HCT116 (cell line): ENCODE data around the gene EEF2.

ENCODE experiments used
- CTCF ChIP-seq, 3 experiments: fragments of 200-600 bp in 1 of 3; sonication (generic) in 1 of 3; IDR thresholded peaks in 2 of 3; conservative IDR thresholded peaks in 1 of 3; 2 replicates each; pipeline ENCODE4 v1.5.1; 2012 to 2017; ENCODE audit warnings: low read depth in 2 of 3, low read length in 2 of 3, antibody characterized with exemption in 1 of 3, borderline replicate concordance in 1 of 3, control low read depth in 1 of 3, mild to moderate bottlenecking in 1 of 3, mixed read lengths in 1 of 3, mixed run types in 1 of 3, moderate library complexity in 1 of 3; ENCODE audit not compliant: insufficient read depth in 1 of 3
- POLR2A ChIP-seq: IDR thresholded peaks from 2 replicates; pipeline ENCODE4 v1.7.0; 2011; ENCODE audit warnings: borderline replicate concordance; ENCODE audit not compliant: insufficient read depth, insufficient read length; ENCODE audit errors: extremely low read depth
- ZBTB33 ChIP-seq: IDR thresholded peaks from 2 replicates; pipeline ENCODE4 v1.6.1; 2011; ENCODE audit warnings: mild to moderate bottlenecking, low read length, moderate library complexity; ENCODE audit not compliant: insufficient replicate concordance; ENCODE audit errors: extremely low read depth

GRCh38 chr19:4013886-4014540, 28.8 kb upstream of the EEF2 start:
- no peak for TF ChIP-seq CTCF (IDR thresholded peaks at IDR 0.05 in 2 of 3, conservative IDR thresholded peaks at IDR 0.05 in 1 of 3; ENCODE audit: borderline replicate concordance in 1 of 3, insufficient read depth in 1 of 3, low read depth in 2 of 3, low read length in 2 of 3)
- TF ChIP-seq ZBTB33 = no peak
- TF ChIP-seq POLR2A = no peak
